Activated CD8-positive, alpha-beta memory T cell treated with anti-CD3 and anti-CD28 coated beads for 48 hours (primary cell): ENCODE measurements around the gene COL19A1.
"Not testable (repeated sequence)": the region's sequence is repeated elsewhere in the genome, so short reads cannot be mapped to it uniquely, and the experiment has no call there.

Experiments used
- DNase-seq, 3 experiments: peaks; one replicate each; pipeline ENCODE4 v3.0.0-alpha.2; 2020; ENCODE audit warnings: low read depth in 2 of 3, low spot score in 2 of 3

Gene COL19A1

GRCh38 chr6:69866770-69867638 is 648 bp downstream of the COL19A1 start:
- peak; percentile 32 to 35 (median 32) for DNase-seq

GRCh38 chr6:69867639-69867976 is 1.3 kb downstream of the COL19A1 start:
- DNase-seq, result no peak

GRCh38 chr6:69868252-69868804 is 2.0 kb downstream of the COL19A1 start:
- no peak for DNase-seq

- DNase-seq, result no peak
These were observed 2.6 kb downstream of the COL19A1 start for GRCh38 chr6:69868961-69869360.

- DNase-seq, result no peak
These were observed 4.8 kb downstream of the COL19A1 start for GRCh38 chr6:69871107-69871506.

- no peak for DNase-seq
These were observed 6.9 kb downstream of the COL19A1 start for GRCh38 chr6:69873291-69873690.

GRCh38 chr6:69875715-69876114 is 9.4 kb downstream of the COL19A1 start:
- DNase-seq, result no peak

- no peak for DNase-seq
These were observed 12.4 kb downstream of the COL19A1 start for GRCh38 chr6:69878795-69879194.

- DNase-seq, result no peak
These were observed 14.2 kb downstream of the COL19A1 start for GRCh38 chr6:69880601-69881000.

GRCh38 chr6:69881322-69882151 is 15.2 kb downstream of the COL19A1 start:
- DNase-seq, result no peak

GRCh38 chr6:69883551-69883950 is 17.2 kb downstream of the COL19A1 start:
- DNase-seq, result no peak

- no peak for DNase-seq
These were observed 17.9 kb downstream of the COL19A1 start for GRCh38 chr6:69884231-69884630.

GRCh38 chr6:69887026-69887425 is 20.7 kb downstream of the COL19A1 start:
- DNase-seq, result no peak

GRCh38 chr6:69887714-69888345 is 21.5 kb downstream of the COL19A1 start:
- DNase-seq, result no peak

GRCh38 chr6:69888482-69889233 is 22.3 kb downstream of the COL19A1 start:
- no peak for DNase-seq

GRCh38 chr6:69889234-69889974 is 23.0 kb downstream of the COL19A1 start:
- DNase-seq, result not testable (repeated sequence)

- not testable (repeated sequence) for DNase-seq
These were observed 26.2 kb downstream of the COL19A1 start for GRCh38 chr6:69892561-69892960.

- not testable (repeated sequence) for DNase-seq
These were observed 26.9 kb downstream of the COL19A1 start for GRCh38 chr6:69893266-69893665.

- DNase-seq, result no peak
These were observed 28.4 kb downstream of the COL19A1 start for GRCh38 chr6:69894578-69895347.
